HG02623 (cell line): ENCODE measurements around the gene IGF1.

Experiments used
- ATAC-seq: cut with Tn5 transposase; IDR thresholded peaks from one replicate; pipeline ENCODE4 v1.9.1; 2021; ENCODE audit warnings: moderate library complexity; ENCODE audit not compliant: unreplicated experiment

IGF1 gene

GRCh38 chr12:102429211-102430154 lies 50.9 kb downstream of the IGF1 start:
- ATAC-seq, result no peak

GRCh38 chr12:102427543-102427941 lies 52.8 kb downstream of the IGF1 start:
- ATAC-seq, result no peak

- ATAC-seq, result no peak
Observed at GRCh38 chr12:102426599-102427542, 53.5 kb downstream of the IGF1 start.

- no peak for ATAC-seq
Observed at GRCh38 chr12:102425109-102426039, 55.0 kb downstream of the IGF1 start.

GRCh38 chr12:102423462-102423861 lies 56.9 kb downstream of the IGF1 start:
- ATAC-seq, result no peak

- no peak for ATAC-seq
Observed at GRCh38 chr12:102421802-102422583, 58.4 kb downstream of the IGF1 start.

GRCh38 chr12:102419094-102419764 lies 61.1 kb downstream of the IGF1 start:
- no peak for ATAC-seq

- ATAC-seq, result no peak
Observed at GRCh38 chr12:102417055-102417454, 63.3 kb downstream of the IGF1 start.

- ATAC-seq, result no peak
Observed at GRCh38 chr12:102415515-102415914, 64.8 kb downstream of the IGF1 start.

- no peak for ATAC-seq
Observed at GRCh38 chr12:102413396-102413795, 67.0 kb downstream of the IGF1 start.

- ATAC-seq, result no peak
Observed at GRCh38 chr12:102410511-102410910, 69.9 kb downstream of the IGF1 start.

GRCh38 chr12:102408487-102409297 lies 71.7 kb downstream of the IGF1 start:
- no peak for ATAC-seq

GRCh38 chr12:102407776-102408486 lies 72.4 kb downstream of the IGF1 start:
- no peak for ATAC-seq

- ATAC-seq, result no peak
Observed at GRCh38 chr12:102406033-102406584, 74.3 kb downstream of the IGF1 start.

GRCh38 chr12:102401087-102401486 lies 79.3 kb downstream of the IGF1 start:
- ATAC-seq, result no peak

- no peak for ATAC-seq
Observed at GRCh38 chr12:102399653-102400052, 80.7 kb downstream of the IGF1 start.

GRCh38 chr12:102396276-102396675 lies 84.1 kb downstream of the IGF1 start:
- ATAC-seq, result no peak
